Kidney (tissue), 14 donors: ENCODE data around the gene KHDRBS2. TPM values are rescaled to one million over a fixed set of nuclear protein-coding genes. Genes with fewer than 3 reads are reported as not detected.

Experiments used
- DNase-seq, 5 donors: peaks; one replicate each; pipeline ENCODE4 v3.0.0-alpha.2; 2013 to 2020
- FAIRE-seq: peaks from 2 replicates; lab custom pipeline; 2012; peaks lifted over from hg19 to GRCh38; lab: Jason Lieb, UNC
- H3K27ac ChIP-seq, 2 donors: one replicate each; pipeline ENCODE4 v1.7.0; 2013; ENCODE audit warnings: low read depth in 2 of 2, low read length in 2 of 2, inconsistent platforms in 1 of 2
- H3K27me3 ChIP-seq: one replicate; pipeline ENCODE4 v1.7.1; 2013; ENCODE audit warnings: low read length, inconsistent platforms; ENCODE audit not compliant: control insufficient read depth, insufficient read depth
- H3K36me3 ChIP-seq, 3 donors: one replicate each; pipeline versions ENCODE4 v1.7.0 to v1.7.1; 2013; ENCODE audit warnings: low read length in 3 of 3, control low read depth in 1 of 3, inconsistent platforms in 1 of 3; ENCODE audit not compliant: insufficient read depth in 3 of 3, control insufficient read depth in 2 of 3
- H3K4me1 ChIP-seq, 3 donors: one replicate each; pipeline versions ENCODE4 v1.7.0 to v1.7.1; 2013; ENCODE audit warnings: low read length in 3 of 3, inconsistent platforms in 1 of 3, low read depth in 1 of 3; ENCODE audit not compliant: control insufficient read depth in 2 of 3, insufficient read depth in 2 of 3
- H3K4me3 ChIP-seq, 3 donors: one replicate each; pipeline versions ENCODE4 v1.7.0 to v1.8.1; 2013; ENCODE audit warnings: low read length in 3 of 3, control low read depth in 1 of 3, inconsistent platforms in 1 of 3
- H3K9ac ChIP-seq, 3 donors: one replicate each; pipeline versions ENCODE4 v1.7.0 to v1.7.1; 2013; ENCODE audit warnings: low read length in 3 of 3, control low read depth in 1 of 3, inconsistent platforms in 1 of 3
- H3K9me3 ChIP-seq, 3 donors: one replicate each; pipeline versions ENCODE4 v1.7.0 to v1.7.1; 2013; ENCODE audit warnings: low read length in 3 of 3, control low read depth in 1 of 3, inconsistent platforms in 1 of 3; ENCODE audit not compliant: control insufficient read depth in 2 of 3, insufficient read depth in 1 of 3
- CTCF ChIP-seq: IDR thresholded peaks from 3 replicates; pipeline ENCODE4 v1.5.1; 2012; ENCODE audit warnings: mild to moderate bottlenecking, moderate library complexity, borderline replicate concordance; ENCODE audit not compliant: insufficient read depth; ENCODE audit errors: extremely low read depth
- intact Hi-C: fragments of 100-400 bp; cut with DNase I; formaldehyde crosslinking; loops from one replicate; pipeline ENCODE4 v1.11.1; 2022
- polyA plus RNA-seq: library from polyadenylated mRNA; stranded (reverse); fragments of 350-450 nt; fragmentation: Illumina TruSeq; extraction: RNeasy Lipid Tissue Mini Kit (QIAGEN cat#74804); gene quantifications from one replicate; pipeline ENCODE4 v1.2.3, GENCODE V29; 2014; ENCODE audit warnings: low read depth, low replicate concordance; ENCODE audit not compliant: insufficient read depth
- total RNA-seq: library from RNA; stranded (reverse); fragmentation: NEBNext Ultra II Directional; extraction: Animal tissue kit (Norgen Biotek cat#: 25700); gene quantifications from one replicate; pipeline ENCODE4 v1.2.1, GENCODE V29; 2021
- donor health status: control.
- donor health status: control.
- donor health status: control.
- donor health status: control.
- donor health status: control.
- donor health status: DM: yes; HTN: yes; CAD: no.
- donor health status: Normal renal cell carcinoma (clear cell type).

The KHDRBS2 gene
- total and polyA plus RNA-seq, 2 donors from 2014 or later, result 0.76 TPM; not detected in 1

DNA sequence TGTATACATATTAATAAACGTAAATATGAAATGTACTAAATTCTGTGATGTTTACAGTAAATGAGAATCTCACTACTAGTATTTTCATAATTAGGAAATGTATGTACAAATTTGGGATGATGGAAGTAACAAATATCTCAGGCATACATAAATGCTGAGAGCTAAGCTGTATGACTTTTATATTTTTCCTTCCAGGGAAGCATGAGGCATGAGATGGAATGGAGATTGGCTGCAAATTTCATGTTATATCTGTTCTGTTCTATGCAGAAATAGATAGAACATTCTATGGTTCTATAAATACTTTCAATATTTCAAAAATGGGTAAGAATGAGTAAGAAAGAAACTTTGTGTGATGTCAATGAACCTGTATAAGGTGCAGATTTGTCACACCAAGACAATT lies 335.2 kb downstream of the KHDRBS2 start:
- H3K9ac ChIP-seq, result no peak overlapping the region
- FAIRE-seq (no peak), DNase-seq (no peak)
- intact Hi-C loops, result no loop called here
- no peak for TF ChIP-seq CTCF
- H3K27ac ChIP-seq, result no peak overlapping the region
- H3K27me3 ChIP-seq, result no peaks in the 10 kb centered on the region
- H3K4me1 ChIP-seq, result no peaks in the 10 kb centered on the region
- no peaks in the 10 kb centered on the region for H3K9me3 ChIP-seq
- no peaks in the 10 kb centered on the region for H3K36me3 ChIP-seq
- H3K4me3 ChIP-seq, result no peak overlapping the region

GRCh38 chr6:61949971-61950370 lies 336.1 kb downstream of the KHDRBS2 start:
- TF ChIP-seq CTCF, result no peak
- Histone ChIP-seq H3K36me3 (no peaks in the 10 kb centered on the region), H3K4me1 (no peaks in the 10 kb centered on the region), H3K9me3 (no peaks in the 10 kb centered on the region), H3K27me3 (no peaks in the 10 kb centered on the region), H3K4me3 (no peak overlapping the region), H3K9ac (no peak overlapping the region), H3K27ac (no peak overlapping the region)
- DNase-seq, result no peak
- no peak for FAIRE-seq
- intact Hi-C loops, result no loop called here

- no peak for TF ChIP-seq CTCF
- no peak overlapping the region for H3K27ac ChIP-seq
- intact Hi-C loops, result no loop called here
- no peak overlapping the region for H3K9ac ChIP-seq
- FAIRE-seq (no peak), DNase-seq (no peak)
- no peaks in the 10 kb centered on the region for H3K9me3 ChIP-seq
- no peaks in the 10 kb centered on the region for H3K36me3 ChIP-seq
- H3K4me3 ChIP-seq, result no peak overlapping the region
- H3K4me1 ChIP-seq, result no peaks in the 10 kb centered on the region
- H3K27me3 ChIP-seq, result no peaks in the 10 kb centered on the region
These were observed 336.9 kb downstream of the KHDRBS2 start for GRCh38 chr6:61949161-61949560.

GRCh38 chr6:61947311-61947947 lies 338.6 kb downstream of the KHDRBS2 start:
- no peak overlapping the region for H3K9ac ChIP-seq
- no peaks in the 10 kb centered on the region for H3K9me3 ChIP-seq
- H3K27me3 ChIP-seq, result no peaks in the 10 kb centered on the region
- no peak for FAIRE-seq
- intact Hi-C loops, result no loop called here
- no peaks in the 10 kb centered on the region for H3K4me1 ChIP-seq
- H3K36me3 ChIP-seq, result no peaks in the 10 kb centered on the region
- TF ChIP-seq CTCF, result no peak
- H3K4me3 ChIP-seq, result no peak overlapping the region
- no peak overlapping the region for H3K27ac ChIP-seq
- DNase-seq, result no peak
